Measurements from ENCODE around the gene COL25A1. TPM values are rescaled to one million over a fixed set of nuclear protein-coding genes. Genes with fewer than 3 reads are reported as not detected.

COL25A1 gene
- total RNA-seq, 1 donor: 6.9 TPM

- no peak overlapping the region for H3K4me3 ChIP-seq (ENCODE audit: low read depth, low read length)
- TF ChIP-seq CTCF (IDR thresholded peaks at IDR 0.05; ENCODE audit: insufficient read depth, low read depth, low read length): no peak
- DNase-seq (ENCODE audit: low read depth): no peak
Observed at GRCh38 chr4:108933046-108933445, 369.4 kb downstream of the COL25A1 start.

DNA sequence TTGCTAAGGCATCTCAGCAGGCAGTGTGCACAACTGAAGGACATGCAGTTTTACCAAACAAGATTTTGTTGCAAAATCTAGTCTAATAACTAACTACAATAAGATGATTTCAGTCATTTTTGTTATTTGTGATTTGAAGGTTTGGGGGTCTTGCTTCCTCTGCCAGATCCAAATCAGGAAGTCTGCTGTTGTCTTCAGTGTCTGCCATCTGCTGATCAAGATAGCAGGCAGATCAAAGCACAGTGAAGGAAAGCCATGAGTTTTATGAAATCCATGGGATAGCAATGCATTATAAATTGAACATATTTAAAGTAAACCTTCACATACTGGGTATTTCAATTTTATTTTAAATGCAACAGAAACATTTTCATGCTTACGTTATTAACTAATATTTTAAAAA is 370.5 kb downstream of the COL25A1 start:
- H3K4me3 ChIP-seq (ENCODE audit: low read depth, low read length): no peak overlapping the region
- DNase-seq (ENCODE audit: low read depth): no peak
- no peak for TF ChIP-seq CTCF (IDR thresholded peaks at IDR 0.05; ENCODE audit: insufficient read depth, low read depth, low read length)

GRCh38 chr4:108930186-108930585 is 372.3 kb downstream of the COL25A1 start:
- H3K4me3 ChIP-seq (ENCODE audit: low read depth, low read length): no peak overlapping the region
- DNase-seq (ENCODE audit: low read depth): no peak
- TF ChIP-seq CTCF (IDR thresholded peaks at IDR 0.05; ENCODE audit: insufficient read depth, low read depth, low read length): no peak

DNA sequence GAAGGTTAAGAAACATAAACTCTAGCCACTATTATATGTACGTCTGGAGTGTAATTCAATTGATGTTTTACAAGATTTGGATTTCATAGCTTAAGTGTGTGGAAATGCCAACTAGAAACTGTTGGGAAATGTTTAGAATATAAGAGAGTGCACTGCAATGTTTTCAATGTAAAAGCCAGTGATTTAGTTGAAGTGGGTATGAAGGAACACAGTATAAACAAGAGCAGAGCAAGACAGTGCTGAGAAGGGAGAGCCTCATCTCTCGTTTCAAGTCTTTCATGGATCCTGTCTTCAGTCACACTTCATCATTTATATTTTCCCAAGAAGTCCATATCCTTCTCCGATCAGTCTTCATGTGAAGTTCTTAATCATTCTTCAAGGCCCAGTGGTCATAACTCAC is 375.7 kb downstream of the COL25A1 start:
- H3K4me3 ChIP-seq (ENCODE audit: low read depth, low read length): no peak overlapping the region
- no peak for TF ChIP-seq CTCF (IDR thresholded peaks at IDR 0.05; ENCODE audit: insufficient read depth, low read depth, low read length)
- DNase-seq (ENCODE audit: low read depth): peak; percentile 42

- TF ChIP-seq CTCF (IDR thresholded peaks at IDR 0.05; ENCODE audit: insufficient read depth, low read depth, low read length): no peak
- DNase-seq (ENCODE audit: low read depth): peak; percentile 22
- no peak overlapping the region for H3K4me3 ChIP-seq (ENCODE audit: low read depth, low read length)
Observed at GRCh38 chr4:108926061-108926460, 376.4 kb downstream of the COL25A1 start.

GRCh38 chr4:108922191-108922590 is 380.3 kb downstream of the COL25A1 start:
- DNase-seq (ENCODE audit: low read depth): no peak
- H3K4me3 ChIP-seq (ENCODE audit: low read depth, low read length): no peak overlapping the region
- no peak for TF ChIP-seq CTCF (IDR thresholded peaks at IDR 0.05; ENCODE audit: insufficient read depth, low read depth, low read length)

DNA sequence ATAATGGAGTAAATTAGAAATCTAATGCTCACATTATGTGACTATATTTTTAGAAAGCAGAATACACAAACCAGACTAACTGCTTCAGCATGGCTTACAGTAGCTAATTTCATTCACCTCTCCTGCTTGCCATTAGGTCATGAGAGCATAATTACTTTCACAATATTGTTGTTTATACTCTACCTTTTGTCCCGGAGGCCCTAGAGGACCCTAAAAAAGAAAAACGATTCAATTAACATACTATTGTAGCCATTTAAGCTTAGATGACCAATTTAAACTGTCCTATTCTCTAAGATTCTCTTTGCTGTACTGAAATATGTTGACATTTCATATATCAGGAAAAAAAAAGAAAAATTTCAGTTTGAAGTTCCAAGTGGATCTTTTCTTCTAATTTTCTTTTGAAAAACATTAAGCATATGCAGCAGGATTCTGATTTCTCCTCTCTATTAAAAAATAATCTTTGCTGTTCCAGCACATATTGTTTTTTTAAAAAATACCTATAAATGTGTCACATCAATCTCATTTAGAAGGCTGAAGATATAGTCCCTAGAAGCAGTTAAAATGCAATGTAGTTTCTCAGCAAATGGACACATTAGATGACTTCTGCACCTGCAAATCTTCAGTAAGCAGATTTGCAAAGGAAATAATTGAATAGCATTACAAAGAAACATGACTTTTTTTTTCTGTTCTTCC is 381.9 kb downstream of the COL25A1 start:
- no peak overlapping the region for H3K4me3 ChIP-seq (ENCODE audit: low read depth, low read length)
- no peak for DNase-seq (ENCODE audit: low read depth)
- no peak for TF ChIP-seq CTCF (IDR thresholded peaks at IDR 0.05; ENCODE audit: insufficient read depth, low read depth, low read length)
